HL-60 (cell line): ENCODE measurements around the gene MST1R.
A peak's percentile ranks its signal among the peaks of the same experiment; 100 is the strongest.

ENCODE experiments used
- DNase-seq, 2 experiments: peaks; one replicate each; pipeline ENCODE4 v3.0.0-alpha.2; 2010 to 2020; ENCODE audit warnings: low read depth in 1 of 2, low spot score in 1 of 2
- H3K27ac ChIP-seq: fragments of 250-450 bp; sonication (Bioruptor Pico); replicated peaks from 2 replicates; pipeline ENCODE4 v1.5.1; 2020; ENCODE audit warnings: mild to moderate bottlenecking, moderate library complexity
- H3K27me3 ChIP-seq: fragments of 250-450 bp; sonication (Bioruptor Pico); 2 replicates; pipeline ENCODE4 v1.5.1; 2021; ENCODE audit warnings: mild to moderate bottlenecking, moderate library complexity; ENCODE audit not compliant: insufficient read depth, poor library complexity, severe bottlenecking
- H3K4me3 ChIP-seq: replicated peaks from 2 replicates; pipeline ENCODE4 v1.5.1; 2011; ENCODE audit warnings: mild to moderate bottlenecking, control low read depth, low read length; ENCODE audit not compliant: insufficient read depth
- CTCF ChIP-seq: IDR thresholded peaks from one replicate; pipeline ENCODE4 v1.5.1; 2011; ENCODE audit warnings: low read length, control low read depth, inconsistent platforms; ENCODE audit not compliant: insufficient read depth
- GABPA ChIP-seq: IDR thresholded peaks from 2 replicates; pipeline ENCODE4 v1.6.1; 2012; ENCODE audit warnings: low read depth
- POLR2AphosphoS5 ChIP-seq: IDR thresholded peaks from 2 replicates; pipeline ENCODE4 v1.6.1; 2012; ENCODE audit warnings: low read depth
- REST ChIP-seq: IDR thresholded peaks from 2 replicates; pipeline ENCODE4 v1.6.1; 2012; ENCODE audit warnings: low read depth; ENCODE audit not compliant: insufficient replicate concordance
- SPI1 ChIP-seq: IDR thresholded peaks from 2 replicates; pipeline ENCODE4 v1.6.1; 2012; ENCODE audit warnings: low read depth, mild to moderate bottlenecking, borderline replicate concordance

MST1R gene

DNA sequence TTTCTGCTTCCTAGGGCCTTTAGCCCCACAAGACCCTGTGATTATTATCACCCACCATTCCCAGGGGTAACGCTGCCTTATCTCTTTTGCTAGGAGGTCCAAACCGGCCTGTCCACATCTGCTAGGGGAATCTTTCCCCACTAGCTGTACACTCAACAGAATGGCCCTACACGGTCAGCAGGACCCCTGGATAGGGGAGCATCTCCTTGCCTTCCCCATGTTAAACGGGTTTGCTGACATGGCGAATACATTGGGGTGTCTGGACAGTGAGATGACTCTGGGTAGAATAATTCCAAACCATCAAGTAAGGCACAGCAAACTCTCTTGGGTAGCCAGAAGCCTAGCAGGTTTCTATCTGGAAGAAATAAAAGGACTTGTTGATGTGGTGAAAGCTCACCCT lies 48.0 kb downstream of the MST1R start:
- no peak for TF ChIP-seq POLR2AphosphoS5
- no peak for TF ChIP-seq REST
- TF ChIP-seq GABPA = no peak
- no peak for TF ChIP-seq CTCF
- no peak for TF ChIP-seq SPI1
- peak overlapping the region; percentile 91 for H3K4me3 ChIP-seq
- no peaks in the 10 kb centered on the region for H3K27me3 ChIP-seq
- no peak for DNase-seq
- H3K27ac ChIP-seq = no peak overlapping the region; the same call in 1 of the 2 replicates

DNA sequence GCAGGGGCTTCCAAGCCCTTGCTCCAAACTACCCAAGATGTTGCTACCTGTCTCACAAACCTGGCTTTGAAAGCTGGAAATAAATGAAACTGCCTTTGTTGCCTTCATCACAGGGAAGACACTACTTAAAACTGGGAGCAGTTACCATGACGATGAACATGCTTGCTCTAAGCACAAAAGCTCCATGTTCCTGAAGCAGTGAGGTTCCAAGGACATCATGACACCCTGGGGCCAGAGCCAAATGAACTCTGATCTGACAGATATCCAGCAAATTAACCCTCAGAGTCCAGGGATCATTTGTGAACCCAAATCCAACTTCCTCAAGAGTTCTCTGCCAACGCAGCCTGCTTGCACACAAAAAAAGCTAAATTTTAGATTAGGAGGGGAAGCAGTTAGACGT lies 58.0 kb downstream of the MST1R start:
- Histone ChIP-seq H3K27me3 (no peaks in the 10 kb centered on the region), H3K4me3 (no peak overlapping the region), H3K27ac (no peak overlapping the region)
- DNase-seq = no peak
- TF ChIP-seq CTCF (no peak), REST (no peak), POLR2AphosphoS5 (no peak), GABPA (no peak), SPI1 (no peak)

DNA sequence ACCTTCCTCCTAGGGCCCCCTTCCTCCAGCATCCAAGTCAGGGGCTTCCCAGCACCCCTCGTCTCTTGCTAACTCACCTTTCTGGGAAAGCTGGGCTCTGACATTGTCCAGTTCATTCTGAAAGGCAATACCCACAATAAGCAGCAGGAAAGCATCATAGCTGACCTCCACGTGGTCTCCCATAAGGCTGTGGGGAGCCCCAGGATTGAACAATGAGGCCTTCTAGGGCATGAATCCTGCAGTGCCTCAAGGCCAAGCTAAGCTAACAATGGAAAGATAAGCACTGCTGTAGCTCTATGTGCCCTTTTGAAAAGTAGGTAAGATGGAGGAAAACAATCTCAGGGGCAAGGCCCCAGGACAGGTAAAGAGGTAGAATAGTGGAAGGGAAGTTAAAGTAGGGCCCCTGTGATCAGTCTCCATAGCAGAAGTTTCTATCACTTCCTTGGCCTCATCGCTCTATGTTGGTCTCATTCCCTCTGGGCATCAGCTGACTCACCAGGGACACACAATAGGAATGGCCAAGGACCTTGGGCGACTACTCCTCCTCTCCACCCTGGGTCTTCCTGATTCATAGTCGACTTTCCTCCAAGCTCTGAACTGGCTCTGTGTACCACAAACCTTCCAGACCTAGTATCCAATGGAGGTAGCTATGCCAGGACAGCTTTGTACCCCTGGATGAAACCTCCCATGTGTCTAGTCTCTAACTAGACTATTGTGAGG lies 59.0 kb downstream of the MST1R start:
- TF ChIP-seq GABPA (no peak), REST (no peak), SPI1 (no peak), POLR2AphosphoS5 (no peak), CTCF (no peak)
- DNase-seq = no peak
- H3K27me3 ChIP-seq = no peaks in the 10 kb centered on the region
- no peak overlapping the region for H3K4me3 ChIP-seq
- no peak overlapping the region for H3K27ac ChIP-seq
